Measurements from ENCODE around the gene ABCC3. TPM values are rescaled to one million over a fixed set of nuclear protein-coding genes. Genes with fewer than 3 reads are reported as not detected.

ABCC3 gene
- total RNA-seq, 1 donor from 2014 or later = 0.73 TPM

- no peak overlapping the region for H3K4me3 Mint-ChIP-seq (ENCODE audit: unreplicated experiment)
- no peaks in the 10 kb centered on the region for H3K36me3 Mint-ChIP-seq (ENCODE audit: unreplicated experiment)
- H3K27me3 Mint-ChIP-seq (ENCODE audit: unreplicated experiment) = peaks cover 4% of the 10 kb centered on the region
- H3K9me3 Mint-ChIP-seq (ENCODE audit: unreplicated experiment) = no peaks in the 10 kb centered on the region
- TF ChIP-seq, protein P1, sequence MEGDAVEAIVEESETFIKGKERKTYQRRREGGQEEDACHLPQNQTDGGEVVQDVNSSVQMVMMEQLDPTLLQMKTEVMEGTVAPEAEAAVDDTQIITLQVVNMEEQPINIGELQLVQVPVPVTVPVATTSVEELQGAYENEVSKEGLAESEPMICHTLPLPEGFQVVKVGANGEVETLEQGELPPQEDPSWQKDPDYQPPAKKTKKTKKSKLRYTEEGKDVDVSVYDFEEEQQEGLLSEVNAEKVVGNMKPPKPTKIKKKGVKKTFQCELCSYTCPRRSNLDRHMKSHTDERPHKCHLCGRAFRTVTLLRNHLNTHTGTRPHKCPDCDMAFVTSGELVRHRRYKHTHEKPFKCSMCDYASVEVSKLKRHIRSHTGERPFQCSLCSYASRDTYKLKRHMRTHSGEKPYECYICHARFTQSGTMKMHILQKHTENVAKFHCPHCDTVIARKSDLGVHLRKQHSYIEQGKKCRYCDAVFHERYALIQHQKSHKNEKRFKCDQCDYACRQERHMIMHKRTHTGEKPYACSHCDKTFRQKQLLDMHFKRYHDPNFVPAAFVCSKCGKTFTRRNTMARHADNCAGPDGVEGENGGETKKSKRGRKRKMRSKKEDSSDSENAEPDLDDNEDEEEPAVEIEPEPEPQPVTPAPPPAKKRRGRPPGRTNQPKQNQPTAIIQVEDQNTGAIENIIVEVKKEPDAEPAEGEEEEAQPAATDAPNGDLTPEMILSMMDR (IDR thresholded peaks at IDR 0.05) = no peak
- DNase-seq (ENCODE audit: extremely low spot score, unreplicated experiment) = no peak
- H3K4me1 Mint-ChIP-seq (ENCODE audit: unreplicated experiment) = no peaks in the 10 kb centered on the region
- H3K27ac Mint-ChIP-seq (ENCODE audit: unreplicated experiment) = no peak overlapping the region
Measured at GRCh38 chr17:50613007-50613992, 21.4 kb upstream of the ABCC3 start.

DNA sequence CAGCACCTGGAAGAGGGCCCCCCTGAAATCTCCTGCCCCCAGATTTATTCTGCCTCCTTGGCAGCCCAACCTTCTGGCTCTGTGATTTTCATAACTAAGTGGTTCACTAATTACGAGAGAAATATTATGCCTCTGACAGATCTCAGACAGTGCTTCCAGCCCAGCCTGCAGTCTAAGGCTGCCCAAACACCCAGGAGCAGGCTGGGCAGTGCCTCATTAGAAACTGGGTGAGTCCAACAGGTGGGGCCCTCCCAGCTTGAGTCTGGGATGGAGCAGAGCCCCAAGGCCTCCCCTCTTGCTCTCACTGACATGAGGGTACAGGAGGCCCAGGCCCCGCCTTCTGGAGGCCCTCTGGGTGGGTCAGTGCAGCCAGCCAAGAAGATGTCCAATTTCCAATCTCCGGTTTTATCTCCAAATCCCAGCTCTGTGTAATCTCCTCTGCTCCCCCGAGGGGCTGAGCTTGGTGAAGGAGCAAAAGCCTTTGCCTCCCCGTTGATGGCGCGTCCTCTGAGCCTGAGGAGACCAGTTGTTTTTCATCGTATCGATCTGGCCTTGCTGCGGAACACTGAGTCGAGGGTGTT, 20.1 kb upstream of the ABCC3 start:
- DNase-seq (ENCODE audit: extremely low spot score, unreplicated experiment) = no peak
- Mint-ChIP-seq H3K9me3 (ENCODE audit: unreplicated experiment) (no peaks in the 10 kb centered on the region), H3K36me3 (ENCODE audit: unreplicated experiment) (no peaks in the 10 kb centered on the region), H3K27me3 (ENCODE audit: unreplicated experiment) (no peaks in the 10 kb centered on the region), H3K4me1 (ENCODE audit: unreplicated experiment) (peaks cover 7% of the 10 kb centered on the region), H3K27ac (ENCODE audit: unreplicated experiment) (no peak overlapping the region), H3K4me3 (ENCODE audit: unreplicated experiment) (no peak overlapping the region)
- TF ChIP-seq, protein P1 (IDR thresholded peaks at IDR 0.05) = no peak

GRCh38 chr17:50615828-50616227, 18.9 kb upstream of the ABCC3 start:
- Mint-ChIP-seq H3K9me3 (ENCODE audit: unreplicated experiment) (no peaks in the 10 kb centered on the region), H3K36me3 (ENCODE audit: unreplicated experiment) (no peaks in the 10 kb centered on the region), H3K4me1 (ENCODE audit: unreplicated experiment) (peaks cover 8% of the 10 kb centered on the region), H3K4me3 (ENCODE audit: unreplicated experiment) (no peak overlapping the region), H3K27me3 (ENCODE audit: unreplicated experiment) (no peaks in the 10 kb centered on the region), H3K27ac (ENCODE audit: unreplicated experiment) (no peak overlapping the region)
- DNase-seq (ENCODE audit: extremely low spot score, unreplicated experiment) = no peak
- TF ChIP-seq, protein P1 (IDR thresholded peaks at IDR 0.05) = no peak

GRCh38 chr17:50618300-50618699, 16.4 kb upstream of the ABCC3 start:
- Mint-ChIP-seq H3K27ac (ENCODE audit: unreplicated experiment) (no peak overlapping the region), H3K4me1 (ENCODE audit: unreplicated experiment) (peaks cover 8% of the 10 kb centered on the region), H3K27me3 (ENCODE audit: unreplicated experiment) (peaks cover 4% of the 10 kb centered on the region), H3K36me3 (ENCODE audit: unreplicated experiment) (no peaks in the 10 kb centered on the region), H3K9me3 (ENCODE audit: unreplicated experiment) (no peaks in the 10 kb centered on the region), H3K4me3 (ENCODE audit: unreplicated experiment) (no peak overlapping the region)
- TF ChIP-seq, protein P1 (IDR thresholded peaks at IDR 0.05) = no peak
- DNase-seq (ENCODE audit: extremely low spot score, unreplicated experiment) = no peak

- Mint-ChIP-seq H3K27me3 (ENCODE audit: unreplicated experiment) (peaks cover 4% of the 10 kb centered on the region), H3K27ac (ENCODE audit: unreplicated experiment) (no peak overlapping the region), H3K9me3 (ENCODE audit: unreplicated experiment) (no peaks in the 10 kb centered on the region), H3K36me3 (ENCODE audit: unreplicated experiment) (no peaks in the 10 kb centered on the region), H3K4me1 (ENCODE audit: unreplicated experiment) (peaks cover 8% of the 10 kb centered on the region), H3K4me3 (ENCODE audit: unreplicated experiment) (no peak overlapping the region)
- TF ChIP-seq, protein P1 (IDR thresholded peaks at IDR 0.05) = no peak
- no peak for DNase-seq (ENCODE audit: extremely low spot score, unreplicated experiment)
Measured at GRCh38 chr17:50618941-50619340, 15.7 kb upstream of the ABCC3 start.
